ENCODE measurements around the gene HSP90AB1.

DNA sequence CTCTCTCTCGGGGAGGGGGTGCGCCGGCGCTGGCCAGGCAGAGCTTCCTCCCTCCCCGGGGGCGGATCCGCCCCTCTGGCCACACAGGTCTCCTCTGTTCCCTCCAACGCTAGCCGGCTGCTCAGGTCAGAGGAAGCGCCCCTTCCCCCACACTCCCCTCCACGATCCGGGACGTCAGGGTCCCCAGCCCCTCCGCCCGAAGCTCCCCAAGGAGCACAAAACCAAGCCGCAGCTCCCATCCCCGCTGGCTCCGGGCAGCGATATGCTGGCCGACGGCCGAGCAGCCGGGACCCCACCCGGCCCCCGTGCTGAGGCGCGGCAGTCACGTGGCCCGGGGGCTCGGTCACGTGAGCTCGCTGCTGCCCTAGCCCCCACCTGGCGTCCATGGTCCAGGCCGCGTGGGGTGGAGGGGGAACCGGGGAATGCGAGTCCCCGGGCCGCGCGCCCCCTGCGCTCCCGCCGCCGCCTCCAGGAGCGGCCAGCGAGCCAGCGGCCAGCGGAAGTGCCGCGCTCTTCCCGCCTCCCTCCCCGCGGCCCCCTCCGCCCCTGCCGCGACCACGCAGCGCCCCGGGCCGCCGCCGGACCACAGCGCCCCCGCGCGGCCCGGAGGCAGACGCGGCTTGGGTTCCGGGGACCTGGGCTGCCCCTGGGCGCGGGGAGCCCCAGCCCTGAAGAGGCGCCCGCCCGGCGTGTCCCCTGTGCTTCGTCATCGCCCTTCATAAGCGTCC is 10.3 kb downstream of the HSP90AB1 start, which contains the start of gene SLC35B2:
- TF ChIP-seq, protein P1, sequence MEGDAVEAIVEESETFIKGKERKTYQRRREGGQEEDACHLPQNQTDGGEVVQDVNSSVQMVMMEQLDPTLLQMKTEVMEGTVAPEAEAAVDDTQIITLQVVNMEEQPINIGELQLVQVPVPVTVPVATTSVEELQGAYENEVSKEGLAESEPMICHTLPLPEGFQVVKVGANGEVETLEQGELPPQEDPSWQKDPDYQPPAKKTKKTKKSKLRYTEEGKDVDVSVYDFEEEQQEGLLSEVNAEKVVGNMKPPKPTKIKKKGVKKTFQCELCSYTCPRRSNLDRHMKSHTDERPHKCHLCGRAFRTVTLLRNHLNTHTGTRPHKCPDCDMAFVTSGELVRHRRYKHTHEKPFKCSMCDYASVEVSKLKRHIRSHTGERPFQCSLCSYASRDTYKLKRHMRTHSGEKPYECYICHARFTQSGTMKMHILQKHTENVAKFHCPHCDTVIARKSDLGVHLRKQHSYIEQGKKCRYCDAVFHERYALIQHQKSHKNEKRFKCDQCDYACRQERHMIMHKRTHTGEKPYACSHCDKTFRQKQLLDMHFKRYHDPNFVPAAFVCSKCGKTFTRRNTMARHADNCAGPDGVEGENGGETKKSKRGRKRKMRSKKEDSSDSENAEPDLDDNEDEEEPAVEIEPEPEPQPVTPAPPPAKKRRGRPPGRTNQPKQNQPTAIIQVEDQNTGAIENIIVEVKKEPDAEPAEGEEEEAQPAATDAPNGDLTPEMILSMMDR (IDR thresholded peaks at IDR 0.05), result peak in 2 of 4 experiments; percentile 4 to 76
- TF ChIP-seq POLR2A (IDR thresholded peaks at IDR 0.05) (peak in 1 of 2 donors; percentile 28), EP300 (IDR thresholded peaks at IDR 0.05) (no peak), POLR2AphosphoS5 (IDR thresholded peaks at IDR 0.05) (peak; percentile 30 to 85 (median 54))
